HG02938 (cell line): ENCODE results near the gene DPP10.
"Not testable (repeated sequence)": the region's sequence is repeated elsewhere in the genome, so short reads cannot be mapped to it uniquely, and the experiment has no call there.

Source experiments
- ATAC-seq: cut with Tn5 transposase; IDR thresholded peaks from one replicate; pipeline ENCODE4 v1.9.1; 2021; ENCODE audit warnings: mild to moderate bottlenecking, moderate library complexity; ENCODE audit not compliant: unreplicated experiment

Gene DPP10

GRCh38 chr2:114442510-114442909 lies at the start of gene DPP10:
Gene DPP10, plus strand, starts transcription at chr2:114442641.
- ATAC-seq: no peak

GRCh38 chr2:114400890-114401289 lies 41.6 kb upstream of the DPP10 start:
- ATAC-seq: no peak

DNA sequence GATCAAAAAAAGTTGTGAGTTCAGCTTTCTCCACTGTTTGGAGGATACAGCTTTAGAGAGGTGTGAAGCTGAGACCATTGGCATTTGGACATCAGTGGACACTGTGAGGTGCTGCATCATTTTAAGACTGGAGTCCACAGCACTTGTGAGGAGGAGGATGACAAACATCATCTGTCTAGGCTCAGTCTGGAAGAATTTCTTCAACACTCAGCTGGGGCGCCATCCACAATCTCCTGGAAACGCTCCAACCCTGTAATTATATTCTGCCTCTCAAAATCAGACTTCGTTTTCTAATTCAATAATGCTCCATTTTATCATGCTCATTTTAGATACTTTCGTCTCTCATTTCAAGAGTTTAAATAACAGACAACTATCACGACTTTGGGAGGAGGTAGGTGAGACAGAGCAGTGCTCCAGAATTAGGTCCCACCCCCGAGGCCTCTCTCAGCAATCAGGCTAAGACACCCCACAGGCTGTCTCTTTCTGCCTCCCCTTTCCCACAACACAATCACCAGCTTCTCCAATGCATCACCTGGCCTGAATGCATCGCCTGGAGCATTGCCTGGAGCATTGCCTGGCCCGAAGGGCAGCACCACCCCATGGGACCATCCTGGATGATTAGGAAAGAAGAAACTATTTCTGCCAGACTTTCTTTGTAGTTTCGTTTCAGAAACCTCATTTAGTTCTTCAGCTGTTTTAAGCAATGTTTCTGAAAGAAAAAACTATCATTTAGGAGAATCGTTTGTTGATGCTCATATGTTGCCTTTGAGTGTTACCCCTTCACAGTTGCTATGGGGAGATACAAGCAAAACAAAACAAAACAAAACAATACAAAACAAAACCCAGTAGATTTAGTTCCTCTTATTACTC lies 37.0 kb upstream of the DPP10 start:
- no peak for ATAC-seq

DNA sequence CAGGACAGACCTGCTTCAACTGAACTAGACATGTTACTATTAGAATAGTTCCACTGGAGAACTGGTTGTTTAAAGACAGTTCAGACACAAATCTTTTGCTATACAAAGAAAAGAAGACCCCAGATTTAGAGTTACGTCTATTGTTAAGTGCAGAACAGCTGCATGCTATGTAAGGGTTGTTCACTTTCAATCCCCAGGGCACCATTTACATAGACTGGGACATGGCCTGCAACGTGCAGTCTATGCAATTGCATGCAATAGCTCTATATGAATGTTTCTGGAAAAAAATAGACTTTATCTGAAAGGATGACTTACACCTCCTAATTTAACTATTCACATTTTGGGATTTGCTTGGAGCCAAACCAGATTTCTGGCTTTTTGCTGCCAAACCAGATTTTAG lies 36.1 kb upstream of the DPP10 start:
- no peak for ATAC-seq

- not testable (repeated sequence) for ATAC-seq
These were observed 35.1 kb upstream of the DPP10 start for GRCh38 chr2:114407353-114407752.

GRCh38 chr2:114421781-114422180 lies 20.7 kb upstream of the DPP10 start:
- no peak for ATAC-seq

DNA sequence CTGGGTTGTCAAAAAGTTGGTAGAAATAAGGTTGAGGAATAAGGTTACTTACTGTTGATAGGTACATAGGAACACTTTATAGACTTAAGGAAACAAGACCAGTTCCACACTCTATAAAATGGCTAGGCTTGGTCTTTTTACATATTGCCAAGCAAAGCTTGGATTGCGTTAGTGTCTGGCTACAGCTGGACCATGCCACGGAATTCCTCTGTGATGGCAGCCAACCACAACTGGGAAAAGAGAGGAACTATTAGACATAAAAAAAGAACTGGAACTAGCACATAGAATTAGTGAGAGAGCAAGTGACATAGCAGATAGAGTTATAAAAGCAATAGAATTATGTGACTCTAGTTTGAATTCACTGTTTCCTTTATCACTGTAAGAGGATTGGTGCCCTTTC lies 17.7 kb upstream of the DPP10 start:
- no peak for ATAC-seq

DNA sequence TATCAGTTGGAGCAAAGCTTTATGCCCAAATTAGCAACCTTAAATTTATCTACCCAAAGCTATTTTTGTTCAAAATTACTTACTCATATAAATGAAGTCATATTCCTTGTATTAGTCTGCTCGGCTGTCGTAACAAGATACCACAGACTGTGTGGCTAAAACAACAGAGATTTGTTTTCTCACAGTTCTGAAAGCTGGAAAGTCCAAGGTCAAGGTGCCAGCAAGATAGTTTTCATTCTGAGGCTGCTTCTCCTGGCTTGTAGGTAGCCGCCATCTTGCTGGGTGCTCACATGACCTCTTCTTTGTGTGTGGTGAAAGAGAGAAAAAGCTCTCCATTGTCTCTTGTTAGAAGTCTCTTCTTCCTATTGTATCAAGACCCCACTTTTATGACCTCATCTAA lies 15.7 kb upstream of the DPP10 start:
- ATAC-seq: no peak

- ATAC-seq: no peak
These were observed 6.1 kb upstream of the DPP10 start for GRCh38 chr2:114436329-114436728.

DNA sequence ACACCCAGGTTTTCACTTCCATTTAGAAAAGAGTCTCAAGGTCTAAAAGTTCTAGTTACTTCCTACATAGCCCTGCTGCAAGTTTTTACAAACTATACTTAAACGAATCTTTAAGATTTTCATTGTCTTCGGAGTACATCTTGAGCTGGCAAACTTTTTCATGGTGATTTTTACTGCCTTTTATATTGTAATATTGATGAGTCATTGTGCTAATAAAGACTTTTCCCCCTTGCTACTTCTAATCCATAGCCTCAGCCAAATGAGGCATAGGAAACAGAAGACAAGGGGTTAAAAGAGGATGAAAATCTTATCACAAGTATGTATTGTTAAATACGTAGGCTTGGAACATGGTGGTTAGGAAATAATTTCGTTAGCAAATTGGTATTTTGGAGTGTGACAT lies 4.1 kb downstream of the DPP10 start:
- ATAC-seq: no peak

- ATAC-seq: no peak
These were observed 8.2 kb downstream of the DPP10 start for GRCh38 chr2:114450639-114451038.

- no peak for ATAC-seq
These were observed 14.1 kb downstream of the DPP10 start for GRCh38 chr2:114456566-114456965.

GRCh38 chr2:114457956-114458355 lies 15.5 kb downstream of the DPP10 start:
- ATAC-seq: no peak

- ATAC-seq: no peak
These were observed 18.7 kb downstream of the DPP10 start for GRCh38 chr2:114461116-114461515.

DNA sequence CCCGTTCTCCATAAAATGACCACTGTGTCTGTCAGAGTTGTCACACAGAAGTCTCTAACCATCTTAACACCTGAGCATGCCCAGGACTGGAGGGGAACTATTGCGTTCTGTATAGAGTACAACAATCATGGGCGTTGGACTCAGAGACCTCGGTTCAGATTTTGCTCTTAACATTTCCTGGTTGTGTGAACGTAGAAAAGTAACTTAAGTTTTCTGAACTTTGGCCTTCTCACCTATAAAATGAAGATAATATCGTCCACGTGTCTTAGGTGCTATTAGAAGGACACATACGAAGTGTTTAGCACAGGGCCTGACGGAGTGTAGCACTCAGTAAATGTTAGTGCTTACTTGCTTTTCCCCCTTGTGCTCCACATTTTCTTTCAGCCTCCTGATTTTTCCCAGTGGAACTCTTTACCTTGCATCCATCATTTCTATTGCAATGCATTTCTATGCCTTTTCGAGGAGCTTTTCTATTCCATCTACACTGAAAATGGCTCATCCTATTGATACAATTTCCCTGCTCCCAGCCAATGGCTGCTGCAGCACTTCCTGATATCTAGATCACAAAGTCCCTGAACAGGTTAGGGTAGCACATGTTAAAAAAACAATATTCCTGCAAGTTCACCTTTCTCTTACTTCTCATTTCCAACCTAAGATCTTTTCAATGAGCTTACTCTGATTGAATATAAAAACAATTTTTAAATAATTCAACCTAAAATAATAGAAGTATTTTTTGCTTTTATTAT lies 22.7 kb downstream of the DPP10 start:
- ATAC-seq: no peak

- ATAC-seq: no peak
These were observed 25.9 kb downstream of the DPP10 start for GRCh38 chr2:114468343-114468742.

- ATAC-seq: no peak
These were observed 29.8 kb downstream of the DPP10 start for GRCh38 chr2:114472246-114472645.

DNA sequence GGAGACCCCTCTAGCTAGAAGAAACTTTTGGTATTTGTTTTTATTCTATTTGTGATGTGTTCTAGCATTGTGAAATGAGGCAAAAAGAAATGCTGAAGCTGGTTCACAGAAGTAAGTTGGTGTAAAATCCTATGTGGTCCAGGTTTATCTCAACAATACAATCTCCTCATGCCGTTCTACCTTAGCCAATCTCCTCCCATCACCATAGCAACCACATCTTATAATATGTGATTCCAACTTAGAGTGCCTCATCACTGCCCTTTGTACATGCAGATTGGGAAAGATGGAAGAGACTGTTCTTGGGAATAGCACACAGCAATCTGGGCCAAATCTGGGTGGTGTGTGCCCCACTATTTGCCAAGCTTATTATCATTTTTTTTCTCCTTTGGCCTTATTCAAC lies 30.3 kb downstream of the DPP10 start:
- ATAC-seq: no peak

GRCh38 chr2:114488841-114489530 lies 46.5 kb downstream of the DPP10 start:
- ATAC-seq: no peak

GRCh38 chr2:114495046-114495445 lies 52.6 kb downstream of the DPP10 start:
- ATAC-seq: no peak

DNA sequence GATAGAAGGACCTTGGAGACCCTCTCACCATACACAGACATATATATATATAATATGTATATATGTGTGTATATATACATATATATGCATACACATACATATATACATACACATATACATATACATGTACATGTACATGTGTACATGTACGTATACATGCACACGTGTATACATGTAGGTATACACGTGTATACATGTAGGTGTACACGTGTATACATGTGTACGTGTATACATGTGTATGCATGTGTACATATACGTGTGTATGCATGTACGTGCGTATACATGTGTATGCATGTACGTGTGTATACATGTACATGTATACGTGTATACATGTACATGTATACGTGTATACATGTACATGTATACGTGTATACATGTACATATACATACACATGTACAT lies 54.5 kb downstream of the DPP10 start:
- no peak for ATAC-seq

- ATAC-seq: no peak
These were observed 56.7 kb downstream of the DPP10 start for GRCh38 chr2:114499101-114499500.
